Left renal pelvis (tissue), 4 donors: Measurements from ENCODE around the gene ABR. TPM values are rescaled to one million over a fixed set of nuclear protein-coding genes. Genes with fewer than 3 reads are reported as not detected.
"Not testable (repeated sequence)": the region's sequence is repeated elsewhere in the genome, so short reads cannot be mapped to it uniquely, and the experiment has no call there.

Experiments used
- DNase-seq, 4 donors: peaks; one replicate each; pipeline ENCODE4 v3.0.0-alpha.2; 2013; ENCODE audit warnings: low read depth in 4 of 4, low spot score in 3 of 4
- polyA plus RNA-seq, 4 donors: library from polyadenylated mRNA; unstranded; fragments of 120-200 nt; gene quantifications; one replicate each; pipeline ENCODE4 v1.2.1, GENCODE V29; 2013; ENCODE audit not compliant: insufficient read length in 4 of 4

Gene ABR
- polyA plus RNA-seq, 4 donors: 37.5 to 52.2 (median 47.7) TPM

DNA sequence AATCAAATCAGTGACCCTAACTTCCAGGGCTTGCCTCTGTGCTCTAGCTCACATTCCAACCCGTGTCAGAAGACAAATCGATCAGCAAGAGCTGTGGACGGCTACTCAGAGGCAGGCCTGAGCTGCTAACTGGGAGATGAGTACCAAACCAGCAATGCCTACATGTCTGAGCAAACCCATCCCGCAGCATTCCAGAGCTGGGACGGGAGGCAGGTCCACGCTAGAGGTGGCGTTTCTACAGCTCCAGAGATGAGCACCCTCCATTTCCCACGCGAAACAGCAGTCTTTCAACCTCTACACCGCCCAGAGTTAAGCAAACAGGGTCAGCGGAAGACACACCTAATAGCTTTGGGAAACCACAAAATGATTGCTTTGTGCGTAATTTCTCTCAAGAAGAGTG lies 206.7 kb downstream of the ABR start:
- DNase-seq: no peak

- DNase-seq: not testable (repeated sequence)
These were observed 207.9 kb downstream of the ABR start for GRCh38 chr17:971861-972260.

- no peak for DNase-seq
These were observed 209.4 kb downstream of the ABR start for GRCh38 chr17:970364-970763.

DNA sequence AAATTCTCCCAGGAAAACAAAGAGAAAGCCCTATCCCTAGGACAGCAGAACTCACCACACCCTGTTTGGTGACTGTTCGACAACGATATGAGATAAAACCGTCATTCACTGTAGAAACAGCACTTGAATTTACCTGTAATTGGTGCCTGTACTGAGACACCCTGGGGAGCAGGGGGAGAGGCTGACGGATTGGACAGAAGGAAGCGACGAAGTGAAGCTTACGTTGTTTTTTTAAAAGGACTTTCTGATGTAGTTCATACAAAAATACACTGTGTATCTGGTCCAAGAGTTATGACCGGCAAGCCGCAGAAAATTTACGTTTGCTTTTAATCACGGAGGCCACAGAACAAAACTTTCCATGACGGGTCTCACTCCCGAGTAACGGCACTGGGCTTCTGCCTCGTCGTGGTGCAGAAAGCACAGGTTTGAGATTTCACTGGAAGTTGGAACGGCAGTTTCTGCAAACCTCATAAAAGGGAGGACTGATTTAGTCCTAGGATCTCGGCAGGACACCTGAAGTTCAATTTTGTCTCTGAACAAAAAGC lies 209.9 kb downstream of the ABR start:
- DNase-seq: no peak

- no peak for DNase-seq
These were observed 210.7 kb downstream of the ABR start for GRCh38 chr17:968812-969730.

- DNase-seq: no peak
These were observed 212.7 kb downstream of the ABR start for GRCh38 chr17:967122-967521.

GRCh38 chr17:965311-965989 lies 214.3 kb downstream of the ABR start:
- DNase-seq: no peak

DNA sequence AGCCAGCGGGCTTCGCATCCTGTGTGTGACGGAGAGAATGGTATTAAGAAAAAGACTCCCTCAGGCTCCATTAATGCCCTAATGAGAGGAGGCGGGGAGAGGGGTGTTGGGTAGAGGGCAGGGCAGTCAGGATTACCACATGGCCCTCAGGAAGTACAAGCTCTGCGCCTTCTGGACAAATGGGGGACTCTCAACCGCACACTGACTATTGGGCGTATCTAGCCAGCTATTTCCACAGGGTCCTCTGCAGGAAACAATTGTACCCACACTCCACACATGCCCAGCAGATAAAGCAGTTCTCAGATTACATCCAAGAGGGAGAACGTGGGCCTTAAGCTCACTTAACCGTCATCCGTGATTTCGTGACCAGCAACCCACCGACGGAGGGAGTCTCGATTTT lies 214.9 kb downstream of the ABR start:
- no peak for DNase-seq

DNA sequence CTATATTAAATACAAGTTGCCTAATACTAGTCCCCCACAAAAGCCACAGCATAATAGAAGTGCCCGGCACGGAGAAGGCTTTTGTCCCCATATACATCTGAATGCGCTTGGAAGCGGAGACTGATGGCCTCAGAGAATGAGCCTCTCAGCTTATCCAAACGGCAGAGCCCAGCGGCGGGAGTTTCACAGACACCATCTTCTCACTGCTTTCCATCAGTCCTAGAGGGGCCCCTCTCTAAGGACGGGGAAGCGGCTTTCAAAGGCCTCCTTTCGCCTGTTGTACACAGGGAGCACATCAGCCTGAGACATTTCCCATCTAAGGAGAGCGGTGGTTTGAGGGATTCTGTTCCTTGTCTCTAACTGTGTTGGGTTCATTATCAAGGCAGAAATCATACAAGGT lies 217.1 kb downstream of the ABR start:
- DNase-seq: no peak

GRCh38 chr17:962166-962565 lies 217.6 kb downstream of the ABR start:
- no peak for DNase-seq

DNA sequence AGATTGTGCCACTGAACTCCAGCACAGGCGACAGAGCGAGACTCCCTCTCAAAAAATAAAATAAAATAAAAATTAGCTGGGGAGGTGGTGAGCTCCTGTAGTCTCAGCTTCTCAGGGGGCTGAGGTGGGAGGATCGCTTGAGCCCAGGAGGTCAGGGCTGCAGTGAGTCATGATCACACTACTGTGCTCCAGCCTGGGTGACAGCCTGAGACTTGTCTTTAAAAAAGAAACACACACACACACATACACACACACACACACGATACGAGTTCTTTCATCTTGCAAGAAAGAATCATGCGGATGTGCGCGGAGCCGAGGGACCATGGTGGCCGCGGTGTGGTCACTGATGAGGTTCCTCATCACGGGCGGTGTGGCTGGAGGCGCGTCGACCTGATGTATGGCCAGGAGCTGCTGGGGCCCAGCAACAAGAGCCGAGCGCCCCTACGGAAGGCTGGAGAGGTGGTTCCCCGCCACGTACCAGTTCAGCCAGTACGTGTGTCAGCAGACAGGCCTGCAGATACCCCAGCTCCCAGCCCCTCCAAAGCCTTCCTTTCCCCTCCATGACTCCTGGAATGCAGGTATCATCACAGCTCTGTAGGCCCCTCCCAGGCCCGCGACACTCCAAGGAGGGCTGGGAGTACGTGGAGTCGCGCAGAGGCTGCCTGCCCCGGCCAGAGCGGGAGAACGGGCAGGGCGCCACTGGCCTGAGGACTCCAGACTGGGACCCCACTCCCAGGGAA lies 220.9 kb downstream of the ABR start:
- DNase-seq: no peak

DNA sequence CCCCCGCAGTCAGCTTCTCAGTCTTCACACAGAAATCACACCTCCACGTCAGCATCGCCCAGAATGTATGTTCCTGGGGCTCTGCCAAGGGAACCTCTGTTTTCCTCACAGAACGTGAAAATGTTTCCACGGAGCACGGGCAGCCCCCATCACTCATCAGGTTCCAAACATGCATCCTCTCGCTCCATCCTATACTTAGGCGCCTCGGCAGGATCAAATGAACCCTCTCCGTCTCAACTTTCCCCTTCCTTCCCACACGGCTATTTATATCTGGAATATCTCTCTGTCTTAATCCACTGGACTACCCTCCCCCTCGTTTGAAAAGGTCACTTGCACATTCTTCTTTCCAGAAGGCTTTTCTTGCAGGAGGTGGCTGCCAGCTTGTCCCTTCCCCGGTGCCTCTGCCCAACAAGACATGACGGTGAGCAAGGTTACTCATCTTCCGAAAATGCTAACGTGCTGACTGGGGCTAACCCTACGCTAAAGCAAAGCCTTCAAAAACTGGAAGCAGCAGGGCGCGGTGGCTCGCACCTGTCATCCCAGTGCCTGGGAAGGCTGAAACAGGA lies 221.8 kb downstream of the ABR start:
- DNase-seq: no peak

- DNase-seq: no peak
These were observed 222.9 kb downstream of the ABR start for GRCh38 chr17:956905-957304.

DNA sequence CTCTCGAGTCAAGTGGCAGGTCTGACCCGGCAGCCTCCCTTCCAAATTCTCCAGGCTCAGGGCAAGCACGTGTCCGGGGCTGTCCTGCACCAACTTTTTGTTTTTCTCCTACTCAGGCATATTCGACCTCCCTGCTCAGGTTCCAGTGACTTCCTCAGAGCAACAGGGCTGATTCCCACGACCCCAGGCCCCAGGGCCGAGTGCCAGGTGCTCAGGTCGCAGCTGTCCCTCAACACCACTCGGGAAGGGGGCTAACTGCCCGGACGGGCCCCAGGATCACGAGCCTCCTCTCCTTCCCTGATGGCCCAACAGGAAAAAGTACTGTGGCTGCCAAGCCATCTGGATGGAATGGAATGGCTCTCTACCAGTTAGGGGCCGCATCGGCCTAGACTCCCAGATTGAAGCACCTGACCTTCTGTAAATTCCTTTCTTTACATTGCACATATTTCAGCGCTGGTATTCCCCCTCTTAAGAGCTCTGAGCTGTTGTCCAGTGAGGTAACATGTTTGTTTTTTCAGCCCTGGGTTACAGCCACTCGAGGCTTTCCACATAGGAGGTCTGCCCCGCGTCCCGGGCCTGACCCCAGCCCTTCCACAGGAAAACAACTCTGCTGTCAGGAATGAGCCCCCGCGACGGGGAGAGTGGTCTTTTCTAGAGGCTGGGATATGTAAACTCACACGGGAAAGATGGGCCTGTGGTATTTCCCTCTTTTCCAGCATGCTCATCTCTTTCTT lies 225.2 kb downstream of the ABR start:
- DNase-seq: no peak

DNA sequence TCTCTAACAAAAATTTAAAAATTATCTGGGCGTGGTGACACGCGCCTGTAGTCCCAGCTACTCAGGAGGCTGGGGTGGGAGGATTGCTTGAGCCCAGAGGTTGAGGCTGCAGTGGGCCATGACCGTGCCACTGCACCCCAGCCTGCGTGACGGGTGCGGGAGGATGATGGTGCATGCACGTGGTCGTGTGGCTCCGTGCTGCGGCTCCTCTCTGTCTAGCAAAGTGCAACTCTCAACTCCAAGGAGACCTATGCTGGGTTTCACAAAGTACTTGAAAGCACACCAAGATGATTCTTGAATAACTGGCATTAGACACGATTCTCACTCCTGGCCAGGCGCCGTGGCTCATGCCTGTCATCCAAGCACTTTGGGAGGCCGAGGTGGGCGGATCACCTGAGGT lies 226.0 kb downstream of the ABR start:
- no peak for DNase-seq

Other genes with a start within 250 kb of the ABR start
- gene NXN, start 200.2 kb downstream of the ABR start, polyA plus RNA-seq: 10 to 100 TPM; 18.1 to 38.8 (median 35.3) TPM
- gene TIMM22, start 182.9 kb downstream of the ABR start, polyA plus RNA-seq: 10 to 100 TPM; 12.4 to 15.0 (median 14.8) TPM
- gene BHLHA9, start 90.5 kb upstream of the ABR start, polyA plus RNA-seq: not detected
- gene TRARG1, start 99.7 kb upstream of the ABR start, polyA plus RNA-seq: 1 to 10 TPM in 1 of 4 donors, under 1 TPM in 2, not detected in 1; 0.04 to 1.5 (median 0.06) TPM
- gene YWHAE, start 220.2 kb upstream of the ABR start, polyA plus RNA-seq: 1,000 to 10,000 TPM in 2 of 4 donors, 100 to 1,000 TPM in 2; 690 to 1,194 (median 1,057) TPM